ENCODE results near the gene MACROD2.

The MACROD2 gene

GRCh38 chr20:15772826-15773225 lies 1777.5 kb downstream of the MACROD2 start (continued):
- TF ChIP-seq INSM2 (tag by site-specific recombination; IDR thresholded peaks at IDR 0.05) (no peak), ZNF138 (tag by site-specific recombination; IDR thresholded peaks at IDR 0.05; ENCODE audit: borderline replicate concordance) (no peak), PBX3 (CRISPR knock-in tag; IDR thresholded peaks at IDR 0.05) (no peak), ZNF366 (tag by site-specific recombination; conservative IDR thresholded peaks at IDR 0.05) (no peak), ZNF184 (tag by site-specific recombination; IDR thresholded peaks at IDR 0.05) (no peak), PATZ1 (tag by site-specific recombination; IDR thresholded peaks at IDR 0.05) (no peak), BCL6B (tag by site-specific recombination; IDR thresholded peaks at IDR 0.05) (no peak), ZNF239 (tag by site-specific recombination; IDR thresholded peaks at IDR 0.05) (no peak), ZSCAN23 (tag by site-specific recombination; IDR thresholded peaks at IDR 0.05) (no peak), ZNF670 (tag by site-specific recombination; IDR thresholded peaks at IDR 0.05; ENCODE audit: low read depth) (no peak), ZNF501 (tag by site-specific recombination; IDR thresholded peaks at IDR 0.05) (no peak), ZNF280C (tag by site-specific recombination; IDR thresholded peaks at IDR 0.05) (no peak), PRDM1 (tag by site-specific recombination; IDR thresholded peaks at IDR 0.05) (no peak), ZNF155 (tag by site-specific recombination; IDR thresholded peaks at IDR 0.05) (no peak)

GRCh38 chr20:15774926-15775325 lies 1779.6 kb downstream of the MACROD2 start:
- Histone ChIP-seq H3K27ac (ENCODE audit: extremely low read depth, low read depth, low read length) (no peak overlapping the region), H3K4me3 (ENCODE audit: low read depth, low read length) (no peak overlapping the region), H3K36me3 (ENCODE audit: control insufficient read depth in 2 of 2, insufficient read depth in 1 of 2, low read length in 2 of 2) (no peaks in the 10 kb centered on the region), H3K4me1 (ENCODE audit: control insufficient read depth, insufficient read depth, low read length) (no peaks in the 10 kb centered on the region), H3K9me3 (ENCODE audit: control insufficient read depth, insufficient read depth, low read depth, low read length) (no peaks in the 10 kb centered on the region)
- ChIA-PET CTCF (no interaction called here), POLR2A (no interaction called here)
- no peak for TF ChIP-seq ZNF639 (tag by site-specific recombination; IDR thresholded peaks at IDR 0.05)
- TF ChIP-seq ZNF473 (tag by site-specific recombination; IDR thresholded peaks at IDR 0.05) = no peak
- TF ChIP-seq ZBTB48 (tag by site-specific recombination; IDR thresholded peaks at IDR 0.05) = no peak
- TF ChIP-seq ZNF133 (tag by site-specific recombination; IDR thresholded peaks at IDR 0.05) = no peak
- TF ChIP-seq KLF9 (tag by site-specific recombination; IDR thresholded peaks at IDR 0.05; ENCODE audit: low read depth) = no peak
- TF ChIP-seq ZNF37A (tag by site-specific recombination; IDR thresholded peaks at IDR 0.05) = no peak
- no peak for TF ChIP-seq ZSCAN30 (tag by site-specific recombination; IDR thresholded peaks at IDR 0.05)
- no peak for TF ChIP-seq ZNF776 (tag by site-specific recombination; IDR thresholded peaks at IDR 0.05; ENCODE audit: borderline replicate concordance)
- no peak for TF ChIP-seq ZNF513 (tag by site-specific recombination; IDR thresholded peaks at IDR 0.05)
- TF ChIP-seq ZNF529 (tag by site-specific recombination; IDR thresholded peaks at IDR 0.05; ENCODE audit: insufficient replicate concordance) = no peak
- TF ChIP-seq ZNF658 (tag by site-specific recombination; IDR thresholded peaks at IDR 0.05) = no peak
